ENCODE results near the gene ERMN.
"Not testable (repeated sequence)": the region's sequence is repeated elsewhere in the genome, so short reads cannot be mapped to it uniquely, and the experiment has no call there.

Gene ERMN

DNA sequence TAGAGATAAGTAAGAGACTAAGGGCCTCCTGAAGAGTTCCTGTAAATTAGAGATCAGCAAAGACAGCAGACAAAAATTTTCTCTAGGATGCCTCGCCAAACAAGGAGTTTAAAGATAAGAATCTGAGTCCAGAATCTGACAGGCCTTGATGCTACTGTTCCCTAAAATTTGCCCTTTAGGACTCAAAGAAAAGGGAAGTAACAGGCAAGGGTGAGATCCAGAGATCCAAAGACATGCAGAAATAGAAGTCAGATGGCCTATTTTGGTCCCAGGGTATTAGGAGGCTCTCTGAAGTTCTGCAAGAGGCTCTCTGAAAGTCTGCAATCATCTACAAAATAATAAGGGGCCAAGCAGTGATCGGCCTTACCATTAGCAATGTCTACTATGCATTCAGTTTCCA is 35.1 kb downstream of the ERMN start:
- DNase-seq: no peak

DNA sequence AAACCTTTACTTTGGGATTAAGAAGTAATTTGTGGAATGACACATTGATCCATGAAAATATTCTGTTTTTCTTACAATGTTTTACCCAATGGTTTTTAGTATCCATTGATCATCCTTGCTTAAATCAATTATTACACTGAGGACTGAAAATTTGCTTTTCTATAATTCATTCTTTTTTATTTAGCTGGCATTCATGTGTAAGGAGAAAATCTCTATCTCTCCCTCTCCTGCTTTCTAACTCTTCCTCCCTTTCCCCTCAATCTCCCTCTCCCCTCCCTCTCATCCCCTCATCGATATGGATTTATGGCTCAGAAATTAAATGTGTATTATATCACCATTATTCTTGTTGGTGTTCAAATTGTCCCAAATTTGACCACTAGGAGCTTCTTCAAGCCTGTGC is 38.5 kb downstream of the ERMN start:
- DNase-seq: no peak

- DNase-seq: no peak
Observed at GRCh38 chr2:157283468-157283867, 42.2 kb downstream of the ERMN start.

- no peak for DNase-seq
Observed at GRCh38 chr2:157281316-157281715, 44.3 kb downstream of the ERMN start.

DNA sequence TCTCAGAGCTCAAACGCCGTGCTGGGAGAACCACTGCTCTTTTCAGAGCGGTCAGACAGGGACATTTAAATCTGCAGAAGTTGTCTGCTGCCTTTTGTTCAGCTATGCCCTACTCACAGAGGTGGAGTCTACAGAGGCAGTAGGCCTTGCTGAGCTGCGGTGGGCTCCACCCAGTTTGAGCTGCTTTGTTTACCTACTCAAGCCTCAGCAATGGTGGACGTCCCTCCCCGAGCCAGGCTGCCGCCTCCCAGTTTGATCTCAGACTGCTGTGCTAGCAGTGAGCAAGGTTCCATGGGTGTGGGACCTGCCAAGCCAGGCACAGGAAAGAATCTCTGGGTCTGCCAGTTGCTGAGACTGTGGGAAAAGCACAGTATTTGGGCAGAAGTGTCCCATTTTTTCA is 46.3 kb downstream of the ERMN start:
- not testable (repeated sequence) for DNase-seq

DNA sequence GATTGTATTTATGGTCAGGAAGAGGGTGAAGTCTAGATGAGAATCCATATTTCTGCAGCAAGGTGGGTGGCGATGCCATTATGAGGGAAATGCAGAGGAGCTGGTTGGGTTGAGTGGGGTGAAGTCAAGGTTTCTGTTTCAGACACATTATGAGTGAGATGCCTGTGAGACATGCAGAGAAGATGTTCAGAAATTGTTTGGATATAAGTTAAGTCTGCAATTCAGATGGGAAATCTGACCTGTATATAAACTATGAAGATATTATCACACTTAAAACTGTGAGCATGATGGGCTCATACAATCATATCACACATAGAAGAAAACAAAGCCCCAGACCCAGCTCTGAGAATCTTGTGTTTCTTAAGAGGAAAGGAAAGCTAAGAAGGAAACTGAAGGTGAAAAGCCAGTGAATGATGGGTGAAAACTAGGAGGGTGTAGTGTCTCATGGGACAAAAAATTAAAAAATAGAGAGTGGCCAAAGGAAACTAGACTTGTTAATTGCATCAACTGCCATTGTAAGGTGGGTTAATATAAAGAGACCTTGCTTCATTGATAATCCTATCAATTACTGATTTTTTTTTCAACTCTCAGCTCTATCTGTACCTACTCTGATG is 53.9 kb downstream of the ERMN start:
- no peak for DNase-seq

GRCh38 chr2:157269922-157270321 is 55.7 kb downstream of the ERMN start:
- DNase-seq: no peak

GRCh38 chr2:157269060-157269459 is 56.6 kb downstream of the ERMN start:
- DNase-seq: no peak

Measured in CD4-positive, alpha-beta T cell treated with Interleukin-17A for 1 hour (primary cell).